ENCODE results near the gene CLK4.
"Not testable (repeated sequence)": the region's sequence is repeated elsewhere in the genome, so short reads cannot be mapped to it uniquely, and the experiment has no call there.

The CLK4 gene

GRCh38 chr5:178589180-178590140, 37.4 kb downstream of the CLK4 start:
- H3K4me3 ChIP-seq (ENCODE audit: low read depth, low read length) = no peak overlapping the region
- DNase-seq (ENCODE audit: low read depth) = no peak

GRCh38 chr5:178588769-178589168, 38.1 kb downstream of the CLK4 start:
- DNase-seq (ENCODE audit: low read depth) = no peak
- no peak for TF ChIP-seq CTCF (IDR thresholded peaks at IDR 0.05; ENCODE audit: control insufficient read depth, extremely low read depth, insufficient read depth)
- no peak overlapping the region for H3K4me3 ChIP-seq (ENCODE audit: low read depth, low read length)

More at GRCh38 chr5:178589180-178590140, 37.4 kb downstream of the CLK4 start:
- TF ChIP-seq CTCF (IDR thresholded peaks at IDR 0.05; ENCODE audit: control insufficient read depth, extremely low read depth, insufficient read depth) = peak; percentile 56

GRCh38 chr5:178587763-178588611, 38.9 kb downstream of the CLK4 start:
- DNase-seq (ENCODE audit: low read depth) = peak; percentile 31
- no peak for TF ChIP-seq CTCF (IDR thresholded peaks at IDR 0.05; ENCODE audit: control insufficient read depth, extremely low read depth, insufficient read depth)
- no peak overlapping the region for H3K4me3 ChIP-seq (ENCODE audit: low read depth, low read length)

- no peak for DNase-seq (ENCODE audit: low read depth)
- no peak overlapping the region for H3K4me3 ChIP-seq (ENCODE audit: low read depth, low read length)
- TF ChIP-seq CTCF (IDR thresholded peaks at IDR 0.05; ENCODE audit: control insufficient read depth, extremely low read depth, insufficient read depth) = no peak
Observed at GRCh38 chr5:178586396-178586795, 40.5 kb downstream of the CLK4 start.

- not testable (repeated sequence) for DNase-seq (ENCODE audit: low read depth); H3K4me3 ChIP-seq (ENCODE audit: low read depth, low read length)
Observed at GRCh38 chr5:178585421-178585820, 41.4 kb downstream of the CLK4 start.

- DNase-seq (ENCODE audit: low read depth) = no peak
- no peak overlapping the region for H3K4me3 ChIP-seq (ENCODE audit: low read depth, low read length)
- no peak for TF ChIP-seq CTCF (IDR thresholded peaks at IDR 0.05; ENCODE audit: control insufficient read depth, extremely low read depth, insufficient read depth)
Observed at GRCh38 chr5:178583279-178583678, 43.6 kb downstream of the CLK4 start.

- TF ChIP-seq CTCF (IDR thresholded peaks at IDR 0.05; ENCODE audit: control insufficient read depth, extremely low read depth, insufficient read depth) = no peak
- no peak for DNase-seq (ENCODE audit: low read depth)
- no peak overlapping the region for H3K4me3 ChIP-seq (ENCODE audit: low read depth, low read length)
Observed at GRCh38 chr5:178582291-178582690, 44.6 kb downstream of the CLK4 start.

Data from LNCaP clone FGC (cell line).